Loucy (cell line): Measurements from ENCODE around the gene RPAIN.

Experiments used
- EZH2phosphoT487 ChIP-seq: fragments of 200-600 bp; IDR thresholded peaks from 2 replicates; pipeline ENCODE4 v1.6.1; 2018; ENCODE audit warnings: antibody characterized with exemption, mild to moderate bottlenecking, moderate library complexity, borderline replicate concordance
- TF ChIP-seq, protein P1 (sequence below): fragments of 200-600 bp; sonication (generic); conservative IDR thresholded peaks from 2 replicates; pipeline ENCODE4 v1.5.1; 2014; ENCODE audit warnings: mild to moderate bottlenecking, antibody characterized with exemption, low read length

DNA sequence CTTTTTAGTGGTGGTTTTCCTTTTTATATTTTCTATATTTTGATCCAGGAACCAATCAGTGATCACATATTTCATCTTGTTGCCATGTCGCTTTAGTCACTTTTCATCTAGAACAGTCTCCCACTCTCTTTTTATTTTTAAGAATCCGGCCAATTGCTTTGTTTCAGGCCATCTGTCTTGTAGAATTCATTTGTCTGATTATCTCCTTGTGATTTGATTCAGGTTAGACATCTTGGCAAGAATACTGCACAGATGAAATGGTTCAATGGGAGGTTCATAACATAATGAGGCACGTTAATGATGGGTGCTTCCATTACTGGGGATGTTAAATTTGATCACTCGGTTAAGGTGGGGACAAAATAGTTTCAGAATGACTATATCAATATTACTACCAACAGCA lies 49.6 kb upstream of the RPAIN start:
- TF ChIP-seq, protein P1, sequence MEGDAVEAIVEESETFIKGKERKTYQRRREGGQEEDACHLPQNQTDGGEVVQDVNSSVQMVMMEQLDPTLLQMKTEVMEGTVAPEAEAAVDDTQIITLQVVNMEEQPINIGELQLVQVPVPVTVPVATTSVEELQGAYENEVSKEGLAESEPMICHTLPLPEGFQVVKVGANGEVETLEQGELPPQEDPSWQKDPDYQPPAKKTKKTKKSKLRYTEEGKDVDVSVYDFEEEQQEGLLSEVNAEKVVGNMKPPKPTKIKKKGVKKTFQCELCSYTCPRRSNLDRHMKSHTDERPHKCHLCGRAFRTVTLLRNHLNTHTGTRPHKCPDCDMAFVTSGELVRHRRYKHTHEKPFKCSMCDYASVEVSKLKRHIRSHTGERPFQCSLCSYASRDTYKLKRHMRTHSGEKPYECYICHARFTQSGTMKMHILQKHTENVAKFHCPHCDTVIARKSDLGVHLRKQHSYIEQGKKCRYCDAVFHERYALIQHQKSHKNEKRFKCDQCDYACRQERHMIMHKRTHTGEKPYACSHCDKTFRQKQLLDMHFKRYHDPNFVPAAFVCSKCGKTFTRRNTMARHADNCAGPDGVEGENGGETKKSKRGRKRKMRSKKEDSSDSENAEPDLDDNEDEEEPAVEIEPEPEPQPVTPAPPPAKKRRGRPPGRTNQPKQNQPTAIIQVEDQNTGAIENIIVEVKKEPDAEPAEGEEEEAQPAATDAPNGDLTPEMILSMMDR: no peak
- TF ChIP-seq EZH2phosphoT487: no peak
